GM19452 (cell line): ENCODE measurements around the gene SYNGR3.
"Not testable (repeated sequence)": the region's sequence is repeated elsewhere in the genome, so short reads cannot be mapped to it uniquely, and the experiment has no call there.

Experiments
- ATAC-seq: cut with Tn5 transposase; IDR thresholded peaks from one replicate; pipeline ENCODE4 v1.9.1; 2021; ENCODE audit not compliant: unreplicated experiment

Gene SYNGR3

DNA sequence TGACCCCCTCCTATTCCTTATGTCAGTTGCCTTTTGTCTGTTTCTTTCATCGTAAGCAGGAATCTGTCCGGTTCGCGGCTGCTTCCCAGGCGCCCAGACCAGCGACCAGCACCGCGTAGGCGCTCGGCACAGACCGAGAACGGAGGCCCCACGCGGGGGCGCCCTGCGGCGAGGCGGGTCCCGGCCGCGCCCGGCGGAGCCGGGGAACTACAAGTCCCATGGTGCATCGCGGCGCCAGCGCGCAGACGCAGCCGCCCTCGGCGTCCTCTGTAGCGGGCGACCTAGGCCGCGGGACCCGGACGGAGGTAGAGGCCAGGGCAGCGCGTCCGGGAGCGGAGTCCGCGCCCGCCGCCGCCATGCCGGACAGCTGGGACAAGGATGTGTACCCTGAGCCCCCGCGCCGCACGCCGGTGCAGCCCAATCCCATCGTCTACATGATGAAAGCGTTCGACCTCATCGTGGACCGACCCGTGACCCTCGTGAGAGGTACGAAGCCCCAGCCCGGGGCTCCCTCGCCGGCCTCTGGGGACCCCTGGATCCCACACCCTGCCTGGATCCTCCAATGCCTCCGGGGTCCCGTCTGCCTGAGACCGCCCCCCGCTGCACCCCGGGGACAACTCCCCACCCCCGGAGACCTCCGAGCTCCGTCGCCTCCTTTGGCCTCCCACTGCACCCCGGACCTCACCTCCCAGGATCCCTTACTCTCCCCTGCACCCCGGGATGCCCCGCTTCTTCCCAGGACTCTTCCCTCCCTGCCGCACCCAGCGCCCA is 30.3 kb upstream of the SYNGR3 start, which contains the start of gene NDUFB10:
Gene NDUFB10 (plus strand): TSS at position 270 of the 771 bp plus-strand sequence. CDS start 87 bp downstream, at position 357.
- peak; percentile 71 for ATAC-seq

DNA sequence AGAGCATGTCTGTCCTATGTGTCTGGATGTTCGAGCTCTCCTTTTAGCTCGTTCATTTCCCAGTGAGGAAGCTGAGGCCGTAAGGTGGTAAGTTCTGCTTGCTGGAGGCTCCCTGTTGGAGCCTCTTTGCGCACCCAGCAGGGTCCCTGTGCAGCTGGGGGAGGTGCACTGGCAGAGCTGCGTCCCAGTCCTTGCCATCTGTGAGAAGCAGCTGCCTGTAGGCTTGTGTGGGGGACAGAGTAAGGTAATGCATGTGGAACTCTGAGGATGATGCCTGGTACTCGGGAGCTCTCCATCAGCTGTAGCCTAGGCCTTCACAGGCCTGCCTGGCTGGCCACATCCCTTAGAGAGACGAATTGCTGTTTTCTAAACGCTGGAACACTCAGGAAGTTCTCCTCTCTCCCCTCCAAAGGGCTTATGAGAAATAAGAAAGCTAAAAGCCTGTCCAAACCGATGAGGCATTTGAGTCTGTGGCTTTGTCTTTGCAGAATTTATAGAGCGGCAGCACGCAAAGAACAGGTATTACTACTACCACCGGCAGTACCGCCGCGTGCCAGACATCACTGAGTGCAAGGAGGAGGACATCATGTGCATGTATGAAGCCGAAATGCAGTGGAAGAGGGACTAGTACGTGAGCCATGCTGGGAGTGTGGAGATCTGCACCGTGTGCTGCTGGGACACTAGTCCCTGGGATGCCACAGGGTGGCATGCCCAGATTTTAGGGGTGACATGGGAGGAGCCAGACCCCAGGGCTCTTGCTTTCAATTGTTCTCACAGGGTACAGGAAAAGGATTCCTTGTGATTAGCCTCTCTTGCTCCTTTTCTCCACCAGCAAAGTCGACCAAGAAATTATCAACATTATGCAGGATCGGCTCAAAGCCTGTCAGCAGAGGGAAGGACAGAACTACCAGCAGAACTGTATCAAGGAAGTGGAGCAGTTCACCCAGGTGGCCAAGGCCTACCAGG is 28.8 kb upstream of the SYNGR3 start:
- ATAC-seq, result no peak

DNA sequence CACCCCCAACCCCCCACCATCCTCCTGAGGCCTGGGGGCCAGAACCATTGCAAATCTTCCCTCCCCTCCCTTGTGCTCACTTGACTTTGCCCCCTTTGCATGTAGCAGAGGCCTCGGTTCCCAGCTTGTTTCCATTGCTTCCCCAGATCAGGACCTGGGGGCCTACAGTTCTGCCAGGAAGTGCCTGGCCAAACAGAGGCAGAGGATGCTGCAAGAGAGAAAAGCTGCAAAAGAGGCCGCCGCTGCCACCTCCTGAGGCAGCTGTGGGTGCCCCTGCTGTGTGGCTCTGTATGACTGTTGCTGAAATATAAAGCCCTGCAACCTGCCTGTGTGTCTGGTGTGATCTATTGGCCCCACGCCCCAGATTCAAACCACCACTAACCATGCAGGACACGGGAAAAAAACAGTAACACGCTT is 28.1 kb upstream of the SYNGR3 start:
- ATAC-seq, result no peak

DNA sequence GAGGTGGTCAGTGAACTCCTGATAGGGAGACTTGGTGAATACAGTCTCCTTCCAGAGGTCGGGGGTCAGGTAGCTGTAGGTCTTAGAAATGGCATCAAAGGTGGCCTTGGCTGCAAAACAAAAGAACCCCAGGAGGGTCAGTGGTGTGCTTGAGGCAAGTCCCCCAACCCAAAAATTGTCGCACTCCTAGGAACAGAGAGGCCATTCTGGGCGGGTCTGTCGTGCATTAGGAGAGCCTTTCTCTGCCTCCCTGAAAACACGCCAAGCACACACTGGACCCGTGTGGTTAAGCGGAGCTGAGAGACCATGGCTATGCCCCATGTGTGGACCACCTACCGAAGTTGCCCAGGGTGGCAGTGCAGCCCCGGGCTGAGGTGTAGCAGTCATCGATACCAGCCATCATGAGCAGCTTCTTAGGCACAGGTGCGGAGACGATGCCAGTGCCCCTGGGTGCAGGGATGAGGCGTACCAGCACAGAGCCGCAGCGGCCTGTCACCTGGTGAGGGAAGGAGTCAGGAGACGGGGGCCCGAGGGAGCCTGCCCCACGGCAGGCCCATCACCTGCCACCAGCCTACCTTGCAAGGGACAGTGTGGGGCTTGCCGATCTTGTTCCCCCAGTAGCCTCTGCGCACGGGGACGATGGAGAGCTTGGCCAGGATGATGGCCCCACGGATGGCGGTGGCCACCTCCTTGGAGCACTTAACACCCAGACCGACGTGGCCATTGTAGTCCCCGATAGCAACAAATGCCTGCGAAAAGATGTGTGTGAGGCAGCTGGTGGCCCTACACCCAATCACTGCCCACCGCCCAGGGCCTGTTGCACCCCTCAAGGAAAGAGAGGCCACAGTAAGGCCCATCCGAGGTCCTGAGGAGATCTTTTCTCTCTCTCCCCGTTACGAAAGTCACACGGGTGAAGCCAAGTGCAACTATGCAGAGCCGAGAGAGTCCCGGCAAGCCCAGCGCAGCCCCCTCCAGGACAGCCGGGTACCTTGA is 27.3 kb upstream of the SYNGR3 start:
- not testable (repeated sequence) for ATAC-seq

DNA sequence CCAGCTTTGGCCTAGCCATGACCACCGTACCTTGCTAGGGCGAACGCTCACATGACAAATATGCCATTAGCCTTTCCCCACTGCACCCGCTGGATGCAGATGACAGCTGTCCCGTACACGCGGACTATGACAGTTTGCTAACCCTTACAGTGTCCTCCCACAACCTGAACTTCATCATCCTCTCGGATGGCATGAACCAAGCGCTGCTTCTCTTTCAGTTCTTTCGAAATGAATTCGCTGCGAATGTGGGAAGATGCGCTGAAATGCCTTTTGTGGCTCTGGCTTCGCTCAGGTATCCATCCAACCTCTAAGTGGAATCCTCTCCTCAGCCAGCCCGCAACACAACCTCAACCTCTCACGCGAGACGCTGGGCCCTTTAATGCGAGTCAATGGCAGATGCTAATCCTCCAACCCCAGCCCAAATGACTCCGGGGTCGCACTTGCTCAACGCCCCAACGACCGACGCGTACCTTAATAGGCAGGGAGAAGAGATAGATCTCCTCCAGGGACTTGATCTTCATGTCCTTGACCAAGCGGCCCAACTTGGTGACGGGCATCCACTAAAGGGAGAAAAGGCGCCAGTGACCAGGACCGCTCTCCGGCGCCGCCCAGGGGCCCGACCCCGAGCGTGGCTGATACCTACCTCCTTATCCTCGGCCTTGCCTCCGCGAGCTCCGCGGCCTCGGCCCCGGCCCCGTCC is 25.8 kb upstream of the SYNGR3 start:
- ATAC-seq, result peak; percentile 1

DNA sequence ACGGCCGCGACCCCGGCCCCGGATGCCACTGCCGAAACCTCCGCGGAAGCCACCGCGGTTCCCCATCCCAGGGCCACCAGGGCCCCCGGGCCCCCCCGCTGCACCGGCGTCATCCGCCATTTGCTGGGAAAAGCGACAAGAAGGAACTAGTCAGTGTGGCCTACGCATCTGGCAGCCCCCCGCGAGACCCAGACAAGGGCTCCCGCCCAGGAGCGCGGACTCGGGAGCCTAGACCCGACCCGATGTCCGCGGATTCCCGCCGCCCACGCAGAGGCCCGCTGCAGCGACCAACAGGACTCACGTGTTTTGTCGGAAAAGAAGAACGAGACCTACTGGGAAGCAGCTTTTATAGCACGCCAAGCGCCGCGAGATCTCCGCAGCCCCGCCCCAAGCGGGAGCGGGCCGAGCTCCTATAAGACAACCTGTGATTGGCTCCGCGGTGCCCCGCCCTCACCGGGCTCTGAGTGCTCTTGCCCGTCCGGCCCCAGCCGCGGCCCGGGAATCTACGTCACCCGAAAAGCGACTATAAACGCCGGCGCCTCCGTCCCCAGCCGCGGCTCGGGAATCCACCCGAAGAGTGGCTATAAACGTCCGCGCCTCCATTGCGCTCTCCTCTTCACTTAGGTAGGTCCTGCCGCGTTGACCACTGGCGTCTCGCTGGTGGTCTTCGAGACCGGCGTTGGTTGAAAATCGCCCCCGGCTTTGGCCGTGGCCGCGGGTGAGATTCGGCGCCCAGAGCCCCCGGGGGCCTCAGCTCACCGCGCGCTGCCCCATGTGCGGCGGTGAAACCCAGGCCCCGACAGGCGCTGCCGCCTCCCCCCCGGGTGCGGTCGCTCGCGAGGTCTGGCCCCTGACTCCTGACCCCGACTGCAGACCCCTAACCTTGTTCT is 25.0 kb upstream of the SYNGR3 start, which contains the start of gene RPS2:
Gene RPS2 (minus strand): TSS at position 321 of the 890 bp plus-strand sequence. CDS start 201 bp downstream, at position 120.
- peak; percentile 72 for ATAC-seq

DNA sequence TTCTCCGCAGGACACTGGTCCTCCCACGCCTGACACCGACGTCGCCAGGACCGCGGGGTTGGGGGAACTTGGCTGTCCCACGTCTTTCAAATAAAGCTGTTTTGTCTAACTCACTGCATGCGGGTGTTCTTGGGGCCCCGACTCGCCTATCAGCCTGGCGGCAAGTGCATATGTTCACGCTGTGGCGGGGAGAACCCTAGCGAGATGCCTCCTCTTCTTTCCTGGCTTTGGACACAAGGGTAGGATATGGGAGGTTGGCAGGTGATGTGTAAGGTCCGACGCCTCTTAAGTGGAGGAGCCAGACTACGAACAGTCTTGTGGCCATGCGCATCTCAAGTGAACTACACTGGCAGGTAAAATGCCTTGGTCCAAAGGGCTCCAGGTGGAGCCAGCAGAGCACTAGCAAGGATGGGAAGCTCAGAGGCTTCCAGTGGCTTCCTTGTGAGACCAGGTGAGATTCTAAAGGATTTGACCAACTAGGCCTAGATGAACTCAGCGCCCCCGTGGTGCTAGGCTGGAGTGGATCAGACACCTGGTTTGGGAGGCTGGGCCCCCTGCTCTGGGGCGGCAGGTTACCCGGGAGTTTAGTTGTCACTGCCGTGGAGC is 24.3 kb upstream of the SYNGR3 start:
- no peak for ATAC-seq

DNA sequence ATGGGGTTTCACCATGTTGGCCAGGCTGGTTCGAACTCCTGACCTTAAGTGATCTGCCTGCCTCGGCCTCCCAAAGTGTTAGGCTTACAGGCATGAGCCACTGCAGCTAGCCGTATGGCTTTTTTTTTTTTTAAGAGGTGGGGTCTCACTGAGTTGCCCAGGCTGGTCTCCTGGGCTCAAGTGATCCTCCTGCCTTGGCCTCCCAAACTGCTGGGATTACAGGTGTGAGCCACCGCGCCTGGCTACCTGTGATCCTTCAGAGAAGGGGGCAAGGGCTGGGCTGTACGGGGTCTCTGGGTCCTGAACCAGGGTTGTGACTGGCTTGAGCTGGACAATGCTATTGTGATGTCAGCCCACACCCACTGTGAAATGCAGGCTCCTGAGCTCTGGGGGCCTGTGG is 23.3 kb upstream of the SYNGR3 start, which contains the start of gene RNF151:
Gene RNF151 (plus strand): TSS at position 397 of the 400 bp plus-strand sequence. CDS start 26 bp downstream, outside the sequence.
- no peak for ATAC-seq

DNA sequence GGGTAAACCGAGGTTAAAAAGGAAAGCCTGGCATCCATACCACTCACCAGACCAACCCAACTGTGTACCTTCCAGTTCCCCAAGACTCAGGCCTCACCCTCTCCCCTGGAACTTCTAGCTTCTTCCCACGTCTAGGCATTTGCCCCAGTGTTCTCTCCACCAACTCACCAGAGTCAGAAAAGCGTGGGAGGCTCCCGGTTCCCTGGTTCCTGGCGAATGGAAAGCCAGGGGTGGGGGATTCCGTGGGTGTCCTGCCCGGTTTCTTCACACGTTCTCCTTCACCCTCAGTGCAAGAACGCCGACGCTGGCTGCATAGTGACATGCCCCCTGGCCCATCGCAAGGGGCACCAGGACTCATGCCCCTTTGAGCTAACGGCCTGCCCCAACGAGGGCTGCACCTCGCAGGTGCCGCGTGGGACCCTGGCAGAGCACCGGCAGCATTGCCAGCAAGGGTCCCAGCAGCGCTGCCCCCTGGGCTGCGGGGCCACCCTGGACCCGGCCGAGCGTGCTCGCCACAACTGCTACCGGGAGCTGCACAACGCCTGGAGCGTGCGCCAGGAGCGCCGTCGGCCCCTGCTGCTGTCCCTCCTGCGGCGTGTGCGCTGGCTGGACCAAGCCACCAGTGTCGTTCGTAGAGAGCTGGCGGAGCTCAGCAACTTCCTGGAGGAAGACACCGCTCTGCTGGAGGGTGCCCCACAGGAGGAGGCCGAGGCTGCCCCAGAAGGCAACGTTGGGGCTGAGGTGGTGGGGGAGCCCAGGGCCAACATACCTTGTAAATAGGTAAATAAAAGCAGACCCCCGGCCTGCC is 21.4 kb upstream of the SYNGR3 start:
- ATAC-seq, result no peak

DNA sequence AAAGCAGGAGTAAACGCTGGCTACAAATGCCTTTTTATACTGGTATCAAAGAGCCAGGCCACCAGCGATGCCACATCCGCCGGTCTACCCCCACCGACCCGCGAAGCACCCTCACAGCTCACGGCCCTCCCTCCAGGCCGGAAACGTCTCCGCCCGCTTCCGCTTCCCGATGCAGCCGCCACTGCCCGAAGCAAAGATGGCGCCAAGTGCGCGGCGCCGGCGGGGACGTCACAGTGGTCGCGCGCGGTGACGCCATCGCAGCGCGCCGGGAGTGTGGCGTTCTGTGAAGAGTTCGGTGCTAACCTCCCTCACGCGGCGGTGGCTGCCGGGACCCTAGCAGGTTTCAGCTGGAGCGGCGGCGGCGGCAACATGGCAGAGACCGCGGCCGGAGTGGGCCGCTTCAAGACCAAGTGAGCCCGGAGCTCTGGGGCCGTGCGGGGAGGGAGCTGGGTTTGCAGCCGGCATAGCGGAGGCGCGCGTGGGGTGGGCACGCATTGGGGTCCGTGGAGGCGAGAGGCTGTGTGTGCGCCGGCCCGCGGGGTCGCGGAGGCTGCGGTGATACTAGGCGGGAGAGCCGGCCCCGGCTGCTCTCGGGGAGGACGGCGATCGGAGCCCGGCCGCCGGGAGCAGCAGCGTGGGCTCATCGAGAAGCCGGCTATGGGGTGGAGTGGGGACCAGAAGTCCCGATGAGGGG is 17.8 kb upstream of the SYNGR3 start, which contains the start of gene TBL3:
Gene TBL3 (plus strand): TSS at position 258 of the 694 bp plus-strand sequence. CDS start 112 bp downstream, at position 370.
- ATAC-seq, result peak; percentile 84

DNA sequence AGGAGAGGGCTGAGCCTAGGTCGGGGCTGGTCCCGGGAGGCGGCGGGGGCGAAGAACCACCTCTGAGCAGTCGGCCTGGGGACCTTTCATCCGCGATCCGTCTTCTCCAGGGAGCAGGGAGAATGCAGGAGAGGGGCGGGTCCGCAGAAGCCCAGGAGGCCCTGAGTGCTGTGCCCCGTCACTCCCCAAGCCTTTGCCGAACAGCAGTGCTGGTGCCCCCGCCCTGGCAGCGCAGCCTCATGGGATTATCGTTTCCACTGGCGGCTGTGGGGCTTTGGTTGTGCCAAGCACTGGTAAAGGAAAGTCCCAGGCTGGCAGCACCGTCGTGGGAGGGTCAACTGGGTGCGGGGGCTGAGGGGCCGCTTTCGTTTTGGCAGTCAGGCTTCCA is 17.3 kb upstream of the SYNGR3 start:
- no peak for ATAC-seq

DNA sequence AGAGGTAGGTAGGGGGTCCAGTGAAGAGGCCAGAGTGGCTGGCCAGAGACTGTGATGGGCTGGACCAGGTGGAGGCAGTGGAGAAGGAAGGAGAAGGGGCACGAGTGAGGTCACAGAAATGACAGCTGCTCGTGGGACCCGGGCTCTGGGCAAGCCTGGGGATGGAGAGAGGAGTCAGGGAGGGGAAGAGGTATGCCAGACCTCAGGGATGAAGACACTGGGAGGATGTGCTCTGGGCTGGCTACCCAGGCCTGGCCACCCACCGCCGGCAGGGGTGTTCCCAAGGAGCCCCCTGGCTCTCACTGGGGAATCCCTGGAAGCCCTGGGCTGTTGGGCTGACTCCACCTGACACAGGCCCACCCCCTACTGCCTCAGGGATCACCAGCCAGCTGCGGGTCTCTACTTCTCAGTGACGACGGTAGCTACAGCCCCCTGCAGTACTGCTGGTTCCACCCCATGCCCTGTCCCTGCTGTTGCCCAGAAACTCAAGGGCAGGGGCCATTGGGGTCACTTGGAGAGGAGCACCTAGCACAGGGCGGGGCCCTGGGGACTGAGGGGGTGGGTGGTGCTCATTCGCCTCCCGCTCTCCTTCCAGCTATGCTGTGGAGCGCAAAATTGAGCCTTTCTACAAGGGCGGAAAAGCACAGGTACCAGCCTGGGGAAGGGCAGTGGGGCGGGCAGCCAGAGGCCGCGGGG is 16.2 kb upstream of the SYNGR3 start:
- no peak for ATAC-seq

DNA sequence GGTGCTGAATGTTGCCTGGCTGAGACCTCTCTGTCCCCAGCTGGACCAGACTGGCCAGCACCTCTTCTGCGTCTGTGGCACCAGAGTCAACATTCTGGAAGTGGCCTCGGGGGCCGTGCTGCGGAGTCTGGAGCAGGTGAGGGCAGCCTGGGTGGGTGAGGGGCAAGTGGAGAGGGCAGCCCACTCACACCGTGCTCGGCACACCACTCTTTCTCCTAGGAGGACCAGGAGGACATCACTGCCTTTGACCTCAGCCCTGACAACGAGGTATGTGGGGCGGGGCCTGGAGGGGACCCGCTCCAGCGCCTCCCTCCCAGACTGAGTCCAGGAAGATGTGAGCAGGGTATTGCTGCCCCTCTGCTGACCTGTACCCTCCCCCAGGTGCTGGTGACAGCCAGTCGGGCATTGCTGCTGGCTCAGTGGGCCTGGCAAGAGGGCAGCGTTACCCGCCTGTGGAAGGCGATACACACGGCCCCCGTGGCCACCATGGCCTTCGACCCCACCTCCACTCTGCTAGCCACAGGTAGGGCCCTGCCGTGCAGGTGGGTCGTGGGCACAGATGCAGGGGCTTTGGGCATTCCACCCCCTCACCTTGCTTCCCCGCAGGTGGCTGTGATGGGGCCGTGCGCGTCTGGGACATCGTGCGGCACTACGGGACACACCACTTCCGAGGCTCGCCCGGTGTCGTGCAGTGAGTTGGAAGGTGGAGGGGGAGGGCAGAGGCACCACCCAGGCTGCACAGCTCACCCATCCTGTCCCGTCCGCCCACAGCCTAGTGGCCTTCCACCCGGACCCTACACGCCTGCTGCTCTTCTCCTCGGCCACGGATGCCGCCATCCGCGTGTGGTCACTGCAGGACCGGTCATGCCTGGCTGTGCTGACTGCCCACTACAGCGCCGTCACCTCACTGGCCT is 15.4 kb upstream of the SYNGR3 start:
- ATAC-seq, result no peak

DNA sequence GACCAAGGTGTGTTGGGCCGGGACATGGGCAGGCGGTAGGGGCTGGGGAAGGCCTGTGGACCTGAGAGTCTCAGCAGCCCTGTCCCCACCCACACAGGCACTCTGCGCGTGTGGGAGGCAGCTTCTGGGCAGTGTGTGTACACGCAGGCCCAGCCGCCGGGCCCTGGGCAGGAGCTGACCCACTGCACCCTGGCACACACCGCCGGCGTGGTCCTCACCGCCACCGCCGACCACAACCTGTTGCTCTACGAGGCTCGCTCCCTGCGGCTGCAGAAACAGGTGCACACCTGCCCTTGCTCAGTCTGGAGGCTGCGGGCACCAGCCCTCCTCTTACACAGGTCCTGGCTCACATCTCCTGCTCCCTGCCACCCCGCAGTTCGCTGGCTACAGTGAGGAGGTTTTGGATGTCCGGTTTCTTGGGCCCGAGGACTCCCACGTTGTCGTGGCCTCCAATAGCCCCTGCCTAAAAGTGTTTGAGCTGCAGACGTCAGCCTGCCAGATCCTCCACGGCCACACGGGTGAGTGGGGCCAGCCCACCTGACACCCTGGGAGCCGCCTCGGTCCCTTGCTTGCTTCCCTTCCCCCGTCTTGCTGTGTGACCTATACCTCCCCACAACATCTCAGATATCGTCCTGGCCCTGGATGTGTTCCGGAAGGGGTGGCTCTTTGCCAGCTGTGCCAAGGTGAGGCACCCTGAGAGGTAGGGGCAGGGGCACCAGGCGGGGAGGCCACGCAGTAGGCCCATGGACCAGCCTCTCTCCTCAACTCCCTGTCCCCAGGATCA is 14.1 kb upstream of the SYNGR3 start:
- ATAC-seq, result no peak

DNA sequence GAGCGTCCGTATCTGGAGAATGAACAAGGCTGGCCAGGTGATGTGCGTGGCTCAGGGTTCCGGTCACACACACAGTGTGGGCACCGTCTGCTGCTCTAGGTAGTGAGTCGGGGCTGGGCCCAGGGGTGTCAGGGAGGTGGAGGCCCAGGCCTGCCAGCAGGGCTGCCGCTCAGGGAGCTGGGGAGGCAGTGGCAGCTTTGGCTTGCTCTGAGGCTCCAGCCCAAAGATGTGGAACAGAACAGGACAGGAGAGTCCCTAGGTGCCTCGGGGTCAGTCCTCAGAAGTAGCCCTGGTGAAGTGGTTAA is 13.6 kb upstream of the SYNGR3 start:
- ATAC-seq, result no peak
